Choroid plexus epithelial cell (primary cell): ENCODE results near the gene STK11IP.
A peak's percentile ranks its signal among the peaks of the same experiment; 100 is the strongest.

Experiments used
- DNase-seq: peaks from one replicate; pipeline ENCODE4 v3.0.0-alpha.2; 2010; ENCODE audit warnings: low read depth
- H3K4me3 ChIP-seq: 2 replicates; pipeline ENCODE4 v1.5.1; 2011; ENCODE audit warnings: low read depth, mild to moderate bottlenecking, control low read depth, low read length, moderate library complexity
- CTCF ChIP-seq: conservative IDR thresholded peaks from 2 replicates; pipeline ENCODE4 v1.5.1; 2011; ENCODE audit warnings: low read depth, mild to moderate bottlenecking, control low read depth, inconsistent platforms, low read length, moderate library complexity

Gene STK11IP

GRCh38 chr2:219613461-219614070, 15.9 kb downstream of the STK11IP start:
- no peak overlapping the region for H3K4me3 ChIP-seq
- DNase-seq, result no peak
- TF ChIP-seq CTCF, result no peak

- no peak for DNase-seq
- TF ChIP-seq CTCF, result no peak
- H3K4me3 ChIP-seq, result no peak overlapping the region
Measured at GRCh38 chr2:219614076-219614860, 16.6 kb downstream of the STK11IP start.

GRCh38 chr2:219615036-219615435, 17.4 kb downstream of the STK11IP start:
- no peak overlapping the region for H3K4me3 ChIP-seq
- no peak for TF ChIP-seq CTCF
- no peak for DNase-seq

- no peak overlapping the region for H3K4me3 ChIP-seq
- DNase-seq, result no peak
- TF ChIP-seq CTCF, result no peak
Measured at GRCh38 chr2:219615894-219616293, 18.2 kb downstream of the STK11IP start.

GRCh38 chr2:219616550-219616949, 18.9 kb downstream of the STK11IP start:
- H3K4me3 ChIP-seq, result no peak overlapping the region
- TF ChIP-seq CTCF, result no peak
- DNase-seq, result no peak

GRCh38 chr2:219618733-219619122, 21.1 kb downstream of the STK11IP start:
- no peak for TF ChIP-seq CTCF
- no peak overlapping the region for H3K4me3 ChIP-seq
- no peak for DNase-seq

- H3K4me3 ChIP-seq, result no peak overlapping the region
- peak; percentile 13 for TF ChIP-seq CTCF
- no peak for DNase-seq
Measured at GRCh38 chr2:219619235-219619634, 21.6 kb downstream of the STK11IP start.
